Endodermal cell (in vitro differentiated cells): Measurements from ENCODE around the gene TMEM41B. TPM values are rescaled to one million over a fixed set of nuclear protein-coding genes. Genes with fewer than 3 reads are reported as not detected.

Source experiments
- DNase-seq: peaks from one replicate; pipeline ENCODE4 v3.0.0-alpha.2; 2017
- H3K27ac ChIP-seq: 2 replicates; pipeline ENCODE4 v1.5.1; 2013; ENCODE audit warnings: mild to moderate bottlenecking, low read depth, low read length, moderate library complexity
- H3K27me3 ChIP-seq: 2 replicates; pipeline ENCODE4 v1.6.1; 2013; ENCODE audit warnings: mild to moderate bottlenecking, low read length, moderate library complexity; ENCODE audit not compliant: insufficient read depth, control insufficient read depth, poor library complexity, severe bottlenecking
- H3K36me3 ChIP-seq: 2 replicates; pipeline ENCODE4 v1.7.0; 2013; ENCODE audit warnings: mild to moderate bottlenecking, low read length, moderate library complexity; ENCODE audit not compliant: control insufficient read depth, insufficient read depth
- H3K4me1 ChIP-seq: one replicate; pipeline ENCODE4 v1.7.0; 2013; ENCODE audit warnings: low read length; ENCODE audit not compliant: control insufficient read depth, insufficient read depth
- H3K4me3 ChIP-seq: 2 replicates; pipeline ENCODE4 v1.5.1; 2013; ENCODE audit warnings: mild to moderate bottlenecking, low read length, moderate library complexity
- H3K9ac ChIP-seq: 2 replicates; pipeline ENCODE4 v1.6.1; 2013; ENCODE audit warnings: mild to moderate bottlenecking, low read length, moderate library complexity; ENCODE audit not compliant: poor library complexity, severe bottlenecking; ENCODE audit errors: extremely low read depth
- H3K9me3 ChIP-seq: 2 replicates; pipeline ENCODE4 v1.6.1; 2013; ENCODE audit warnings: mild to moderate bottlenecking, low read length, moderate library complexity; ENCODE audit not compliant: control insufficient read depth
- H3K27ac Mint-ChIP-seq: 2 replicates; pipeline ENCODE4 v1.8.0; 2020; ENCODE audit warnings: mixed read lengths
- H3K27me3 Mint-ChIP-seq: 2 replicates; pipeline ENCODE4 v1.8.0; 2021; ENCODE audit warnings: mild to moderate bottlenecking, mixed read lengths; ENCODE audit not compliant: insufficient read depth
- H3K36me3 Mint-ChIP-seq: 2 replicates; pipeline ENCODE4 v1.8.0; 2020; ENCODE audit warnings: low read depth, mixed read lengths
- H3K4me1 Mint-ChIP-seq: 2 replicates; pipeline ENCODE4 v1.8.0; 2020; ENCODE audit warnings: mixed read lengths
- H3K4me3 Mint-ChIP-seq: 2 replicates; pipeline ENCODE4 v1.8.0; 2020; ENCODE audit warnings: mild to moderate bottlenecking, moderate library complexity, mixed read lengths
- H3K9me3 Mint-ChIP-seq: 2 replicates; pipeline ENCODE4 v1.8.0; 2020; ENCODE audit warnings: mild to moderate bottlenecking, mixed read lengths
- WGBS, 2 experiments: methylation state at CpG; one replicate each; pipeline versions ENCODE4 v1.1.5 to v1.1.7; 2013; ENCODE audit warnings: missing lambda C conversion rate in 2 of 2, mixed read lengths in 1 of 2; ENCODE audit not compliant: insufficient coverage in 1 of 2, insufficient read length in 1 of 2; 5-methylcytosine and 5-hydroxymethylcytosine counted together
- total RNA-seq, 2 donors: library from RNA; stranded (reverse); fragmentation: NEBNext Ultra II Directional in 1 of 2; extraction: Animal tissue kit (Norgen Biotek cat#: 25700) in 1 of 2; gene quantifications; 2 replicates in 1 of 2; 3 replicates in 1 of 2; pipeline ENCODE4 v1.2.1, GENCODE V29; 2021
- TF ChIP-seq, protein P1 (sequence below): fragments of 200-600 bp; sonication (generic); conservative IDR thresholded peaks from 2 replicates; pipeline ENCODE4 v1.5.0; 2021; ENCODE audit warnings: antibody characterized with exemption, mild to moderate bottlenecking

TMEM41B gene
- total RNA-seq, 2 donors from 2014 or later = 67.8 to 68.0 TPM

DNA sequence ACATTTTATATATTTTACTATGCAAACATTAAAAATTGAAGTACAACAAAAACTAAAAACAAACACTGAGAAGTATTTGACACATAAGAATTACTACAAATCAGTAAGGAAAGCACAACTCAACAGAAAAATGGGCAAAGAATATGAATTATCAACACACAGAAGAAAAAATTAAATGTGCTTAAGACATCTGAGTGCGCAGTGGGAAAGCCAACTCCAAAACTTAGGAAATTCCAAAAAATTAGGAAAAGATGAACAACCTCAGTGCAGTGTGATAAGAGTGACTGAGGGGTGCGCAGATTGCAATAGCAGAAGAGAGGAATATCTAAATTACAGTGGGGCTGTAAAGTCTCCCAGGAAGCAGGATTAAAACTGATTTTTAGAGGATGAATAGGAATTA, 1.9 kb upstream of the TMEM41B start:
- H3K9me3 ChIP-seq = no peaks in the 10 kb centered on the region
- no peak overlapping the region for H3K27ac Mint-ChIP-seq
- DNase-seq = no peak
- H3K4me3 ChIP-seq = no peak overlapping the region
- peaks cover 2% of the 10 kb centered on the region for H3K36me3 Mint-ChIP-seq
- no peak overlapping the region for H3K9ac ChIP-seq
- 95 to 100% methylated on average over 2 of the region's 2 CpGs for WGBS, 2 experiments
- H3K4me1 ChIP-seq = peaks cover 17% of the 10 kb centered on the region
- no peaks in the 10 kb centered on the region for H3K27me3 ChIP-seq
- H3K27ac ChIP-seq = no peak overlapping the region
- TF ChIP-seq, protein P1, sequence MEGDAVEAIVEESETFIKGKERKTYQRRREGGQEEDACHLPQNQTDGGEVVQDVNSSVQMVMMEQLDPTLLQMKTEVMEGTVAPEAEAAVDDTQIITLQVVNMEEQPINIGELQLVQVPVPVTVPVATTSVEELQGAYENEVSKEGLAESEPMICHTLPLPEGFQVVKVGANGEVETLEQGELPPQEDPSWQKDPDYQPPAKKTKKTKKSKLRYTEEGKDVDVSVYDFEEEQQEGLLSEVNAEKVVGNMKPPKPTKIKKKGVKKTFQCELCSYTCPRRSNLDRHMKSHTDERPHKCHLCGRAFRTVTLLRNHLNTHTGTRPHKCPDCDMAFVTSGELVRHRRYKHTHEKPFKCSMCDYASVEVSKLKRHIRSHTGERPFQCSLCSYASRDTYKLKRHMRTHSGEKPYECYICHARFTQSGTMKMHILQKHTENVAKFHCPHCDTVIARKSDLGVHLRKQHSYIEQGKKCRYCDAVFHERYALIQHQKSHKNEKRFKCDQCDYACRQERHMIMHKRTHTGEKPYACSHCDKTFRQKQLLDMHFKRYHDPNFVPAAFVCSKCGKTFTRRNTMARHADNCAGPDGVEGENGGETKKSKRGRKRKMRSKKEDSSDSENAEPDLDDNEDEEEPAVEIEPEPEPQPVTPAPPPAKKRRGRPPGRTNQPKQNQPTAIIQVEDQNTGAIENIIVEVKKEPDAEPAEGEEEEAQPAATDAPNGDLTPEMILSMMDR = no peak
- peaks cover 46% of the 10 kb centered on the region for H3K4me1 Mint-ChIP-seq
- peaks cover 4% of the 10 kb centered on the region for H3K36me3 ChIP-seq
- no peaks in the 10 kb centered on the region for H3K9me3 Mint-ChIP-seq
- H3K4me3 Mint-ChIP-seq = no peak overlapping the region
- no peaks in the 10 kb centered on the region for H3K27me3 Mint-ChIP-seq

DNA sequence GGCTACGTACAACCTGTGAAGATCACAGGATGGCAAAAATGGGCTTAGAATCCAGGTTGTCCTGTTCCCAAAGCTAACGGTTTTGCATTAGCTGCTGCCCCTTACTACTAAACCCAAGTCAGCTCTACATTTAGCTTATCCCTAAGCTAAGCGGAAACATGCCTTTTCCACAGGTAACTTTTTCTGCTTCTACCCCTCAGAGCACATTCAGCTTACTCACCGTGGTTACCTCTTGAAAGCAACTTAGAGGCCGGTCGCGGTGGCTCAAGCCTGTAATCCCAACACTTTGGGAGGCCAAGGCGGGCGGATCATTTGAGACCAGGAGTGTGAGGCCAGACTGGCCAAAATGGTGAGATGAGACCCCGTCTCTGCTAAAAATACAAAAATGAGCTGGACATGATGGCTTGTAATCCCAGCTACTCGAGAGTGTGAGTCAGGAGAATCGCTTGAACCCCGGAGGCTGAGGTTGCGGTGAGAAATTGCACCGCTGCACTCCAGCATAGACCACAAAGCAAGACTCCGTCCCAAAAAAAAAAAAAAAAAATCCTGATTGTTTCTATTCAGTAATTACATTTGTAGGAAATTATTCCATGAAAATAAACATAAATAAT, 790 bp upstream of the TMEM41B start:
- Histone ChIP-seq H3K9ac (peak overlapping the region; percentile 89), H3K9me3 (no peaks in the 10 kb centered on the region), H3K27ac (peak overlapping the region; percentile 97), H3K4me3 (peak overlapping the region; percentile 88), H3K36me3 (peaks cover 11% of the 10 kb centered on the region), H3K27me3 (no peaks in the 10 kb centered on the region), H3K4me1 (peaks cover 17% of the 10 kb centered on the region)
- TF ChIP-seq, protein P1 = no peak
- Mint-ChIP-seq H3K4me3 (peak overlapping the region; percentile 88), H3K27me3 (no peaks in the 10 kb centered on the region), H3K9me3 (no peaks in the 10 kb centered on the region), H3K4me1 (peaks cover 46% of the 10 kb centered on the region), H3K27ac (peak overlapping the region; percentile 95), H3K36me3 (peaks cover 3% of the 10 kb centered on the region)
- WGBS, 2 experiments = 65 to 76% methylated on average over 14 of the region's 16 CpGs
- DNase-seq = no peak

DNA sequence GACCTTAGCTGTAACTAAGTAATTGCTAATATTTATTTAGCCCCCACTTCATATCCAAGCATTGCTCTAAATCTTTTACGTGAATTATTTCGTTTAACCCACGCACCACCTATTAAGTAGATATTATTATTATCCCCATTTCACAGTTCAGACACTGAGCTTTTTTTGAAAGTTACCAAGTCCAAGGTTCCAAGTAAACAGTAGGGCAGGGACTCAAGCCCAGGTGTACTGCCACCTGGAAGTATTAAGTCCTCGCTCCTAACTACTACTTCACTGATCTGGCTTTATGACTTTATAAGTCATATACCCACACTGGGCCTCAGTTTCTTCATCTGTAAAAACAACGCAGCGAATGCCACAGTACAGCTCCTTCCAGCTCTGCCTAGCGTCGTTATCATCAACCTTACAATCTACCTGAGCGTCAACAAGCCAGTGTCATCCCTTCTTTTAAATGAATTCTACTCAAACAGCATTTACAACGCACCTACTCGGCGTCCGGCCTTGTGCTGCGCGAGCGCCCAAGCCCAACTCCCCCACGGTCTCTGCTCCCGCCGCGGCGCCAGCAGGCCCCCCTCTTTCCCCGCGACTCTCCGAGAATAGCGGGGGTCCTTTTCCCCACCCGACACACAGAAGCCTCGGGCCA, 624 bp downstream of the TMEM41B start:
- 1% methylated on average over 12 to 27 of the region's 27 CpGs for WGBS, 2 experiments
- peak overlapping the region; percentile 91 for H3K27ac ChIP-seq
- peaks cover 10% of the 10 kb centered on the region for H3K36me3 Mint-ChIP-seq

More for the DNA sequence above, 624 bp downstream of the TMEM41B start:
- peaks cover 11% of the 10 kb centered on the region for H3K4me1 ChIP-seq
- H3K9me3 ChIP-seq = no peaks in the 10 kb centered on the region
- peak overlapping the region; percentile 91 for H3K9ac ChIP-seq
- no peaks in the 10 kb centered on the region for H3K27me3 Mint-ChIP-seq
- DNase-seq = no peak
- TF ChIP-seq, protein P1 = no peak
- H3K4me1 Mint-ChIP-seq = peaks cover 34% of the 10 kb centered on the region
- peak overlapping the region; percentile 88 for H3K4me3 Mint-ChIP-seq
- H3K4me3 ChIP-seq = peak overlapping the region; percentile 99
- H3K27me3 ChIP-seq = no peaks in the 10 kb centered on the region
- no peaks in the 10 kb centered on the region for H3K9me3 Mint-ChIP-seq
- peak overlapping the region; percentile 98 for H3K27ac Mint-ChIP-seq
- peaks cover 16% of the 10 kb centered on the region for H3K36me3 ChIP-seq
